Endothelial cell of umbilical vein (primary cell): ENCODE data around the gene EML4. TPM values are rescaled to one million over a fixed set of nuclear protein-coding genes. Genes with fewer than 3 reads are reported as not detected.

Experiments
- BruUV-seq: library from RNA; stranded (reverse); fragments of 400-500 nt; replicated peaks from 2 replicates; lab custom pipeline; 2021; lab: Mats Ljungman, UMichigan
- CTCF ChIA-PET: fragments of 300-600, 350-600 bp; sonication (Branson Sonifier 250); formaldehyde crosslinking; loops from one replicate; lab custom pipeline; 2021; ENCODE audit warnings: antibody characterized with exemption, inconsistent platforms; lab: Charles Lee
- POLR2A ChIA-PET: fragments of 300-600, 350-600 bp; sonication (Branson Sonifier 250); formaldehyde crosslinking; loops from one replicate; lab custom pipeline; 2021; ENCODE audit warnings: antibody characterized with exemption, inconsistent platforms; lab: Charles Lee
- DNase-seq: peaks from one replicate; pipeline ENCODE4 v3.0.0-alpha.2; 2011; ENCODE audit warnings: low read depth, low spot score
- FAIRE-seq: peaks from 2 replicates; lab custom pipeline; 2011; peaks lifted over from hg19 to GRCh38; lab: Jason Lieb, UNC
- H2AFZ ChIP-seq: 2 replicates; pipeline ENCODE4 v1.6.0; 2012; ENCODE audit warnings: low read depth, low read length, control low read depth, inconsistent platforms
- H3K27ac ChIP-seq: 2 replicates; pipeline ENCODE4 v1.5.1; 2011; ENCODE audit warnings: low read depth, mild to moderate bottlenecking, control low read depth, low read length, moderate library complexity; ENCODE audit not compliant: insufficient read depth
- H3K27me3 ChIP-seq, 2 experiments: 2 replicates each; pipeline versions ENCODE4 v1.6.0 to v1.6.1; 2011; ENCODE audit warnings: low read length in 2 of 2, mixed read lengths in 1 of 2; ENCODE audit not compliant: control insufficient read depth in 2 of 2, insufficient read depth in 2 of 2
- H3K36me3 ChIP-seq, 2 experiments: 2 replicates in 1 of 2; 3 replicates in 1 of 2; pipeline ENCODE4 v1.5.1; 2011; ENCODE audit warnings: low read length in 2 of 2, mild to moderate bottlenecking in 1 of 2, moderate library complexity in 1 of 2; ENCODE audit not compliant: control insufficient read depth in 2 of 2, insufficient read depth in 2 of 2; ENCODE audit errors: extremely low read depth in 1 of 2
- H3K4me1 ChIP-seq: 3 replicates; pipeline ENCODE4 v1.5.1; 2011; ENCODE audit warnings: mild to moderate bottlenecking, low read length; ENCODE audit not compliant: control insufficient read depth, insufficient read depth; ENCODE audit errors: extremely low read depth
- H3K4me2 ChIP-seq: 2 replicates; pipeline ENCODE4 v1.6.1; 2011; ENCODE audit warnings: low read length, control low read depth, mixed read lengths; ENCODE audit not compliant: insufficient read depth
- H3K4me3 ChIP-seq, 3 experiments: fragments of 200-600 bp in 1 of 3; sonication (generic), shearing (Covaris generic) in 1 of 3; replicated peaks in 1 of 3; 2 replicates each; pipeline ENCODE4 v1.5.1; 2011 to 2016; ENCODE audit warnings: control low read depth in 3 of 3, low read length in 3 of 3, mild to moderate bottlenecking in 2 of 3, inconsistent platforms in 1 of 3, low read depth in 1 of 3, moderate library complexity in 1 of 3; ENCODE audit not compliant: insufficient read depth in 1 of 3
- H3K79me2 ChIP-seq: 2 replicates; pipeline ENCODE4 v1.6.0; 2012; ENCODE audit warnings: low read length, inconsistent platforms; ENCODE audit not compliant: control insufficient read depth, insufficient read depth
- H3K9ac ChIP-seq: replicated peaks from 2 replicates; pipeline ENCODE3; 2011; ENCODE audit warnings: low read length, control low read depth; ENCODE audit not compliant: insufficient read depth; ENCODE audit errors: extremely low read depth
- H3K9me1 ChIP-seq: replicated peaks from 3 replicates; pipeline ENCODE4 v1.6.0; 2011; ENCODE audit warnings: mild to moderate bottlenecking, low read length; ENCODE audit not compliant: control insufficient read depth, insufficient read depth; ENCODE audit errors: extremely low read depth
- H3K9me3 ChIP-seq: replicated peaks from 2 replicates; pipeline ENCODE4 v1.5.1; 2012; ENCODE audit warnings: low read length, inconsistent platforms; ENCODE audit not compliant: control insufficient read depth, insufficient read depth
- H4K20me1 ChIP-seq: replicated peaks from 2 replicates; pipeline ENCODE3; 2011; ENCODE audit warnings: mild to moderate bottlenecking, low read length; ENCODE audit not compliant: control insufficient read depth, insufficient read depth; ENCODE audit errors: extremely low read depth
- CTCF ChIP-seq, 2 donors: IDR thresholded peaks; 1 replicate in 1 of 2; 2 replicates in 1 of 2; pipeline ENCODE4 v1.5.1; 2011; ENCODE audit warnings: low read length in 2 of 2, mild to moderate bottlenecking in 2 of 2, moderate library complexity in 2 of 2, control low read depth in 1 of 2, inconsistent platforms in 1 of 2, low read depth in 1 of 2; ENCODE audit not compliant: insufficient read depth in 1 of 2; ENCODE audit errors: extremely low read depth in 1 of 2
- EZH2 ChIP-seq: IDR thresholded peaks from 2 replicates; pipeline ENCODE4 v1.6.1; 2012; ENCODE audit warnings: borderline replicate concordance, low read depth, mild to moderate bottlenecking, moderate library complexity, low read length, inconsistent platforms; ENCODE audit not compliant: severe bottlenecking
- GATA2 ChIP-seq: IDR thresholded peaks from 2 replicates; pipeline ENCODE4 v1.7.0; 2011; ENCODE audit warnings: low read depth, mild to moderate bottlenecking, moderate library complexity, mixed read lengths, low read length; ENCODE audit not compliant: insufficient read length, insufficient read depth
- MYC ChIP-seq: IDR thresholded peaks from one replicate; pipeline ENCODE4 v1.6.1; 2011; ENCODE audit warnings: mild to moderate bottlenecking, low read depth, low read length
- POLR2A ChIP-seq: IDR thresholded peaks from 2 replicates; pipeline ENCODE4 v1.6.1; 2012; ENCODE audit warnings: low read depth, mild to moderate bottlenecking, control low read depth, low read length
- POLR2AphosphoS5 ChIP-seq: IDR thresholded peaks from 2 replicates; pipeline ENCODE4 v1.6.1; 2012; ENCODE audit warnings: low read depth, mild to moderate bottlenecking, control low read depth, low read length, moderate library complexity; ENCODE audit not compliant: insufficient read depth
- dilution Hi-C: fragments of 300-500 bp; cut with MboI; formaldehyde crosslinking; loops from one replicate; pipeline ENCODE4 v1.15.0; 2019; ENCODE audit warnings: low sequenced_read_pairs; ENCODE audit not compliant: extremely low pct_ligation_motif_present
- intact Hi-C: fragments of 100-400 bp; cut with micrococcal nuclease; formaldehyde crosslinking; loops from one replicate; pipeline ENCODE4 v1.10.0; 2022
- polyA plus RNA-seq, 4 experiments: library from polyadenylated mRNA; depleted of rRNA in 3 of 4; stranded (reverse) in 3 of 4; unstranded in 1 of 4; fragments of >200 nt; gene quantifications; 2 replicates each; pipeline versions ENCODE4 v1.2.1 to v1.2.3, GENCODE V29; 2011 to 2012; ENCODE audit warnings: missing spikeins in 1 of 4
- total RNA-seq: library from RNA; stranded (reverse); gene quantifications from 2 replicates; pipeline ENCODE4 v1.2.3, GENCODE V29; 2021

Gene EML4
- total and polyA plus RNA-seq, 2 donors (not counting 3 experiments of a cell fraction or from before 2014, with no cell fraction given): 13.3 to 32.0 TPM

- peak overlapping the region; percentile 86 for H3K27ac ChIP-seq
- peak overlapping the region; percentile 81 for H2AFZ ChIP-seq
- ChIA-PET POLR2A (interaction anchor here (2.0 kb wide), 1 partner anchor 10 kb away, joined by 9 read pairs; no protein-coding TSS in a partner anchor), CTCF (interaction anchor here (0.8 to 1.9 kb wide), 10 partner anchors 8 to 53 kb away, joined by 3 to 15 read pairs (median 5); partner anchors contain the start of gene EML4)
- no peaks in the 10 kb centered on the region for H3K9me1 ChIP-seq
- DNase-seq: no peak
- peak overlapping the region; percentile 73 for H3K9ac ChIP-seq
- no peaks in the 10 kb centered on the region for H3K36me3 ChIP-seq
- peak overlapping the region in 1 of 3 experiments; percentile 61 for H3K4me3 ChIP-seq
- TF ChIP-seq POLR2A (no peak), POLR2AphosphoS5 (no peak), MYC (no peak), EZH2 (no peak), GATA2 (no peak), CTCF (IDR thresholded peaks at IDR 0.05; ENCODE audit: extremely low read depth in 1 of 2, insufficient read depth in 1 of 2, low read depth in 1 of 2, low read length in 2 of 2) (no peak)
- no peaks in the 10 kb centered on the region for H3K79me2 ChIP-seq
- dilution Hi-C loops: no loop called here
- no peaks in the 10 kb centered on the region for H3K9me3 ChIP-seq
- no peaks in the 10 kb centered on the region for H4K20me1 ChIP-seq
- no peaks in the 10 kb centered on the region for H3K27me3 ChIP-seq
- BruUV-seq: no TSS peak
- FAIRE-seq: no peak
- intact Hi-C loops: loop anchor here (1.0 to 2.0 kb wide), 3 partner anchors 9 to 41 kb away; partner anchors contain the start of gene EML4
- peaks cover 23% of the 10 kb centered on the region for H3K4me1 ChIP-seq
- H3K4me2 ChIP-seq: peak overlapping the region; percentile 91
Measured at GRCh38 chr2:42142547-42143184, 26.5 kb upstream of the EML4 start.
